ENCODE measurements around the gene UQCR10.

GRCh38 chr22:29814003-29814402 is 46.8 kb downstream of the UQCR10 start:
- TF ChIP-seq POLR2A (IDR thresholded peaks at IDR 0.05), result no peak
- TF ChIP-seq, protein P1, sequence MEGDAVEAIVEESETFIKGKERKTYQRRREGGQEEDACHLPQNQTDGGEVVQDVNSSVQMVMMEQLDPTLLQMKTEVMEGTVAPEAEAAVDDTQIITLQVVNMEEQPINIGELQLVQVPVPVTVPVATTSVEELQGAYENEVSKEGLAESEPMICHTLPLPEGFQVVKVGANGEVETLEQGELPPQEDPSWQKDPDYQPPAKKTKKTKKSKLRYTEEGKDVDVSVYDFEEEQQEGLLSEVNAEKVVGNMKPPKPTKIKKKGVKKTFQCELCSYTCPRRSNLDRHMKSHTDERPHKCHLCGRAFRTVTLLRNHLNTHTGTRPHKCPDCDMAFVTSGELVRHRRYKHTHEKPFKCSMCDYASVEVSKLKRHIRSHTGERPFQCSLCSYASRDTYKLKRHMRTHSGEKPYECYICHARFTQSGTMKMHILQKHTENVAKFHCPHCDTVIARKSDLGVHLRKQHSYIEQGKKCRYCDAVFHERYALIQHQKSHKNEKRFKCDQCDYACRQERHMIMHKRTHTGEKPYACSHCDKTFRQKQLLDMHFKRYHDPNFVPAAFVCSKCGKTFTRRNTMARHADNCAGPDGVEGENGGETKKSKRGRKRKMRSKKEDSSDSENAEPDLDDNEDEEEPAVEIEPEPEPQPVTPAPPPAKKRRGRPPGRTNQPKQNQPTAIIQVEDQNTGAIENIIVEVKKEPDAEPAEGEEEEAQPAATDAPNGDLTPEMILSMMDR (IDR thresholded peaks at IDR 0.05), result no peak
